ENCODE results near the gene PPP1R12A. TPM values are rescaled to one million over a fixed set of nuclear protein-coding genes. Genes with fewer than 3 reads are reported as not detected.
A peak's percentile ranks its signal among the peaks of the same experiment; 100 is the strongest.

PPP1R12A gene
- total RNA-seq, 1 donor from 2014 or later, result 100 TPM

DNA sequence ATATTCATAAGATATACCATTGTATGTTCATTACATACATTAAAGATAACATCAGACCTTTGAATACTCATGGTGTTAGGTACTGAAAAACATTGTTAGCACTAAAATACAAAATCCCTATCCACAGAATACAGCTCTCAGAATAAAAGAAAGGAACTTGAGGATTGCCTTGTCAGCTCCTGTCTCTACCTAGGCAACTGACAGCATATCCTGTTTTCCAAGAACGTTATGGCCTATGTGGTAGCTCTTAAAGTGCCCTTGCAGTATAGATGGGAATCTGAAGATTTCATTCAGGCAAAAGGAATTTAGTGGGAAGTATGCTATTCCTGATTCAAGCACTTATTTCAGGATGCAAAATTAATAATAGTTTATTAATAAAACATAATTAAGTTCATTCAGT is 1.8 kb upstream of the PPP1R12A start:
- DNase-seq (ENCODE audit: low read depth), result no peak

DNA sequence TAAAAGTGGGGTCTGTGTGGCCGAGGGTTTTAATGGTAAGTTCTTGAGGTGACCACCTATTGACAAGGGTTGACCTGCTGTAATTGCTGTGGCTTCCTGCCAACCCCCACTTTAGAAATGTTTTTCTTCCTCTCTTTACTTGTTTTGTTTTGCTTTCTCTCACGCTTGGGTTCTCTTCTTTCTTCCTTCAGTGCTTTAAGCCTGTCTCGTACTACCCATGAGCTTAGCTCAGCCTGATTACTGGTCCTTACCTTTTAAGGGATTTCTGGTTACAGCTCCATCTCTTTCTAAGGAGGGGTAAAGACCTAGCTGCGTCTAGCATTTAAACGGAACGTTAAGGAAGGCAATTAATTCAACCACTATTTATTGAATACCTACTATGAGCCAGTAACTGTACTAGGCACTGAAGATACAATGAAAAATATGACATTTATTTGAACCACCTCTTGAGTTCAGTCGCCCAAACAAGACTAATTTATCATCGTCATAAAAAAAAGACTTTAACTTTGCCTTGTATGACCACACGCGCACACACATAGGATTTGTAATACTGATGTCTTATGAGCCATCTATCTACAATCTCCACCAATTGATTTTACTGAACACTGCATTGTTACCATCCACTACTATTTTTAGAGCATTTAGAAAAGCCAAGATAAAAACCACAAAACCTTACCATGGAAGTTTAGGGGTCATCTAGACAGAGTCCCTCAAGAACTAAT is 888 bp upstream of the PPP1R12A start:
- DNase-seq (ENCODE audit: low read depth), result peak; percentile 50

DNA sequence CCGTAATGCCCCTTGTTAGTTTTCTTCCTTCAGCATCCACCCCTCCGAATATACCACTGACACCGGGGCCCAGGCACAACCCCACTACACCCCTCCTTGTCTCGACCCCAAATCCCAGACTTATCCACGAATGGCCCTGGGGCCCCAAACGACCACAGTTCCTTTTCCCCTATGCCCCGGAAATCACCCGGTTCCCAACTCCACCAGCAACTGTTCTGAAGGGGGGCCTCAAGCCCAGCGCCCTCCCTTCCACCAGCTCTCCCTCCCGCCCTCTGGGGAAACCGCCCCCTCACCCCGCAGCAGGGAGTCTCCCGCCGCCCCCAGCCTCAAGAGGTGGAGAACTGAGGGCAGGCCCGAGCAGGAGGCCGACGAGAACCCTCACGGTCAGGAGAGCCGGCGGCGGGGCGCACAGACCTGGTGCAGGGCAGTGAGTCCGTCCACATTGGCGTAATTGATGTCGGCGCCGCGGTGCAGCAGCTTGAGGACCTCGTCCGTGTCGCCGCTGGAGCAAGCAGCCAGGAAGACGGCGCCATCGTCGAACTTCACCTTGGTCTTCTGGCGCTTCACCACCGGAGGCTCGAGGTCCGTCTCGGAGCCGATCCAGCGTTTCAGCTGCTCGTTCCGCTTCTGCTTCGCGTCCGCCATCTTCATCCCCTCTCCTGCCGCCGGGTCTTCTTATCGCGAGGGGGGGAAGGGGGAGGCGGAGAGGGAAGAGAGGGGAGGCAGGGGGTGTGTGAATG is 446 bp downstream of the PPP1R12A start:
- DNase-seq (ENCODE audit: low read depth), result peak; percentile 53

DNA sequence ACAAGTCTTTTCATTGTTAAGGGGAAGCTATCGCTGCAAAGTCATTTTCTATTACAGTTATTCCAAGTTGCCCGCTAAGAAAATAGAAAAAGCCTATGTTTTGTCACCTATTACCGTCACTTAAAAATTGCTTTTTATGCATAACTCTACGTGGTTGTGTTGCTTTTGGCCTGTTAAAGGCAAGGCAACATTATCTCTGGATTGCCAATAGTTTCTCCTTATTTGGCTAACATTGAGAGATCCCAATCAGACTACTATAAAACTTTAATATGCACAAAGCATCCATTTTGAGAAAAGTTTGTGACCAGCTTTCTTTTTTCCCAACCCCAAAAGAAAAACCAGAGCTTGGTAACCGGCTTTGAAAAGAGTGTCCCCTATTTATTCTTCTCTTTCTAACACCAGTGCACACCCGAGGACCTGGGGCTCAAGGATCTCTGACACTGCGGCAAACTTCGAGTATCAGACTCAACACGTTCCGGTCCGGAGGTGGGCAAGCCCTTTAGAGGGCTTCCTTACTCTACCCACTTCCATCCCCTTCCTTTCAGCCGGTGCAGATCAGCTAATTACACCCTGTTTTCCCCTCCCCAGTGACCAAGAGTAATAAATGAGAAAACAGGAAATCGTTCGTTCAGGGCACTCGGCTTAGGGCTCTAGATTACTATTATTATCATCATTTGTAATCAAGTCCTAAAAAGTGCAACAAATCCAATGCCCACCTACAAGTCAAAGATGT is 1.2 kb downstream of the PPP1R12A start:
- DNase-seq (ENCODE audit: low read depth), result peak; percentile 28

DNA sequence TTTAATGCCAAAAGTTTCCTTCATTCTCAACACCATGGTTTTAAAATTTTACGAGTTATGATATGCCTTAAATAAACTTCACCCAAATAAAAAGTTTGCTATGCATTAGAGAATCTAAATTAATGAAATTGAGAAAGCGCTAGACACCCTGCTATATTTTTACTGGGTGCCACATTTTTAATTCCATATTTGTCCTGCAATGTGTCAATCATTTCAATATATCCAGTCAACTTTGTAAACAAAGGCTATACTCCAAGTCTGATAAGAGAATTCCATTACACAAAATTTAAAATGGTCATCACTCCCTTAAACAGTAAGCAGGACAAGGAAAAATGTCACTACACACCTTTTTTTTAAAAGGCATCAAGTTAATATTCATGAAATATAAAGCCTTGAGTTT is 1.9 kb downstream of the PPP1R12A start:
- no peak for DNase-seq (ENCODE audit: low read depth)

DNA sequence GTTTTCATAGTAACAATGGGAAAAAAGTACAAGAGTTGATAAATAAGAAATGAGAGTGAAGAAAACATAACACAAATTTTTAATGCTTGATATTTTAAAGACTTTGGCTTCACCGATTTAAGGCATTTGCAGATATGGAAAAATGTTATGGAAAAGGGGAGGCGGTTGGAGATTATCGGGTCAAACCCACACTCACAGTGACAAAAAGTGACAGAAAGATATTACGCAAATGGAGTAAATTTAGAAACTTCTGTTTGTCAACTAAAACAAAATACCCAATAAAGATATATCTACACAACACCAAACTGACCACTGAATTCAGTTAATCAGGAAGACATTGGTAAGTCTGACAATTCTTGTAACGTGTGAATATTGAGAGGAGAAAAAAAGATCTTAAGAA is 2.5 kb downstream of the PPP1R12A start:
- DNase-seq (ENCODE audit: low read depth), result no peak

DNA sequence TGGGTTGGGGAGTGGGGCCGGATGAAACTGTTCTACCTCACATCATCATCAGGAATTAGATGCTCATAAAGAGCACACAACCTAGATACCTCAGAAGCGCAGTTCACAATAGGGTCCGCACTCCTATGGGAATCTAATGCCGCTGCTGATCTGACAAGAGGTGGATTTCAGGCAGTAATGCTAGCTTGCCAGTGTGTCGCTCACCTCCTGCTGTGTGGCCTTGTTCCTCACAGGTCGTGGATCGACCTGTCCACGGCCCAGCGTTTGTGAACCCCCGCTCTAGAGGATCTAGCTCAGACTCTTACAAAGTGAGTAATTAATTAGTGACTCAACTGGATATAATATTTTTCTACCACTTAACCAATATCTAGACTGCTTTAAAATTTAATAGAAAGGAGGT is 5.8 kb downstream of the PPP1R12A start:
- no peak for DNase-seq (ENCODE audit: low read depth)

DNA sequence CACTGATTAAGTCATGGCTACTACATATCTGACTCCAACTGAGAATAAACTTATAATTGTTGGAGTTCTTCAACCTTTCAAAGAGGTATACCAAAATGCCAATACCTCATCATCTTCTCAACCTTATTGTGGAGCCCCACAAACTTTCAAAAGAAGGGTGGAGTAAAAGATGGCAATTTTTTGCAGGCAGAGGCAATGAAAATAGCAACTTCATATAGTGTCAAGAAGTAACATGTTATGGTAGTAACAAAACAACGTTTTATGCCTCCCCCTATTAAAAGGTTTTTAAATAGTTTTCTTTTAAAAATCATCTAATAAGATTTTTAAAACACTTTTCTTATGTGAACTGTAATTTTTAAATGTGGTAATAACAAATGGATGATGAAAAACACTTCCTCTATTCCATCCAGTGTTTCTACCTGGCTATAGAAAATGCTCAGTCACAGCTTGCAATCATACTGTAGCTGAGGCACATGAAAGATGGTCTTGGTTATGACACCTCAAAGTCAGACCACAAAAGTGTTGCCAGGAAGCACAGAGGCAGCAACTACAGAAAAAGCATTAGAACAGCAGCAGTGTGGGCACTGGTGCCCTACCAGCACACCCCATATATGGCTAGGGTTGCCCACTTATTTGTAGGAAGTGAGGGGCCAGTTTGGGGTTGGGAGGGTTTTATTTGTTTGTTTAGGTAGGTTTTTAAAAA is 7.0 kb downstream of the PPP1R12A start:
- DNase-seq (ENCODE audit: low read depth), result peak; percentile 40

DNA sequence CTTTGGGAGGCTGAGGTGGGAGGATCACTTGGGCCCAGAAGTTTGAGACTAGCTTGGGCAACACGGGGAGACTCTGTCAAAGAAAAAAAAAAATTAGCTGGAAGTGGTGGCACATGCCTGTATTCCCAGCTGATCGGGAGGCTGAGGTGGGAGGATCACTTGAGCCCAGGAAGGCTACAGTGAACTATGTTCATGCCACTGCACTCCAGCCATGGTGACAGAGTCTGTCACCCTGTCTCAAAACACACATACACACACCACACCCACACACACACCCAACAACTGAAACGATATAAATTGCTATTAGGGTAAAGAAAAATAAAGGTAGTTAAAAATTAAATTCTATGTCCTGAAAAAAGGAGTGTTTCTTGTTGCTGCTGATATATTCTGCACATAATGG is 7.9 kb downstream of the PPP1R12A start:
- DNase-seq (ENCODE audit: low read depth), result no peak

DNA sequence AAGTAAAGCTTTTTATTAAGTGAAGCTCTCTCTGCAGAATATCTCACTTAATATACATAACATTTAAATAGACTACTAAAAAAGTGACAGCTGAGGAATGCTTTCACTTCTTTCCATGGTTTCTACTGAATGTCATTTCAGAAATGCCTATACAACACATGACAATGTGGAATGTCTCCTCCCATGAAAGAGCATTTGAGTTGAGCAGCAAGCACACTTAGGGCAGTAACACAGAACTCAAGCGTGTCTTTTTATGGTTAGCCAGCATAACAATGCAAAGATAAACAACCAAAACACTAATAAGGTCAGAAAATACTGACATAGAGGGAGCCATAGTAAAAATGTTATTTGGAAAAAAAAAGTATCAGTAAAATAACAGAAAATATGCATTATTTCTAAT is 9.4 kb downstream of the PPP1R12A start:
- DNase-seq (ENCODE audit: low read depth), result peak; percentile 4

DNA sequence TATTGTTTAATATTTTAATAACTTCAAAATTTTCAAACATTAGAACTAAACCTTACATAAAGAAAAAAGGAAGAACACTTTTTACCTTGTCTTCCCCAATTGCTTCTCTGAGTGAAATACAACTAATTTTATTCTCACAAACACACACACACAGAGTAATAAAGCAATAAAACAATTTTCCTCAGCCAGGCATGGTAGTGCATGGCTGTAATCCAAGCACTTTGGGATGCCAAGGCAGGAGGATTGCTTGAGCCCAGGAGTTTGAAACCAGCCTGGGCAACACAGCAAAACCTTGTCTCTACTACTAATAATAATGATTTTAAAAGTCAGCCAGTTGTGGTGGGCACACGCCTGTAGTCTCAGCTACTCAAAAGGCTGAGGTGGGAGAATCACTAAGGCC is 13.1 kb downstream of the PPP1R12A start:
- no peak for DNase-seq (ENCODE audit: low read depth)

DNA sequence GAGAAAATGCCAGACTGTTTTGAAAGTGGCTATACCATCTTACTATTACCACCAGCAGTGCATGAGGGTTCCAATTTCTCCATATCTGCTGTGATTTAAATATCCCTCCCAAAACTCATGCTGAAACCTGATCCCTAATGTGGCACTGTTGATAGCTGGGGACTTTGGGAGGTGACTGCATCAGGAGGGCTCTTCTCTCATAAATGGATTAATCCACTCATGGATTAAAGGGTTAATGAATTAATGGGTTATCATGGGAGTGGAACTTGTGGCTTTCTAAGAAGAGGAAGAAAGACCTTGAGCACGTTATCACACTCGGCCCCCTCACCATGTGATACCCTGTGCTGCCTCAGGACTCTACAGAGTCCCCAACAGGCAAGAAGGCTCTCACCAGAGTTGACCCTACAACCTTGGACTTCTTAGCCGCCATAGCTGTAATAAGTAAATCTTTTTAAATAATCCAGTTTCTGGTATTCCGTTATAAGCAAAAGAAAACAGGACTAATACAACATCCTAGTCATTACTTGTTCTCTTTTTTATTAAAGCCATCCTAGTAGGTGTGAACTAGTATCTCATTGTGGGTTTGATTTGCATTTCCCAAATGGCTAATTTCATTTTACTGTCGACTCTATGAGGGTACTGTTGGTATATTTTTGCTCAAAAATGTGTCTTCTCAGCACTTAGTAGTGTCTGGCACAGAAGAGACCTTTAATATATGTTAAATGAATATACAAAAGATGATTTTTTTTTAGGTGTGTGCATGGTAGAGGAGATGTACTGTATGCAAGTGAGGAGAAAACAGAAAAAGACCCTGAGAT is 14.3 kb downstream of the PPP1R12A start:
- no peak for DNase-seq (ENCODE audit: low read depth)

DNA sequence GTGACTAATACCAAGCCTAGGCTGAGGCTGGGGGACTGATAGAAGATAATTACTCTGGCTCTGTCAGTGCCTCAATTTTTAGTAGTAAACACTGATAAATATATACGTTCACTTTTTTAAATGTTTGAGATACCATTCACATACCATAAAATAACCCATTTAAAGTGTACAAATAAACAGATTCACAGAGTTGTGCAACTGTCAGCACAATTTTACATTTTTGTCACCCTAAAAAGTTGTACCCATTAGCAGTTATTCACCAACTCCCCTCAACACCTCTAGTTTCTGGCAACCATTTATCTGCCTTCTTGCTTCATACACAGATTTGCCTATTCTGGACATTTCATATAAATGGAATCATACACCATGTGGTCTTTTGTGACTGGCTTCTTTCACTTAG is 15.1 kb downstream of the PPP1R12A start:
- no peak for DNase-seq (ENCODE audit: low read depth)

DNA sequence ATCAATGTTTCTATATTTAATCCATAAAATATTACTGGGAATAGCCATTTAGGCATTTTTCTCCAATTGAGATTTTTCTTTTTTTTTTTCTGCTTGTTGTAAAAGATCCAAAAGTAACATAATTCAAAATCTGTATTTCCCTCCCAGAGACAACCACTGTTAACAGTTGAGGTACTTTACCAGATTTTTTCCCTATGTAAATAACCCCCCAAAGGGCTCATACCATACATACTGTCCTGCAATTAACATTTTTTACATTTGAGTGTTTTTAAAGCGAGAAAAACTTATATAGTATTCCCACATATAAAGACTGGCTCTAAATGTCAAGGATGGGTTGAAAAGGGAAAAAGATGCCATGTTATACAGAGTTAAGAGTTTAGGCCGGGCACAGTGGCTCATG is 18.1 kb downstream of the PPP1R12A start:
- no peak for DNase-seq (ENCODE audit: low read depth)

DNA sequence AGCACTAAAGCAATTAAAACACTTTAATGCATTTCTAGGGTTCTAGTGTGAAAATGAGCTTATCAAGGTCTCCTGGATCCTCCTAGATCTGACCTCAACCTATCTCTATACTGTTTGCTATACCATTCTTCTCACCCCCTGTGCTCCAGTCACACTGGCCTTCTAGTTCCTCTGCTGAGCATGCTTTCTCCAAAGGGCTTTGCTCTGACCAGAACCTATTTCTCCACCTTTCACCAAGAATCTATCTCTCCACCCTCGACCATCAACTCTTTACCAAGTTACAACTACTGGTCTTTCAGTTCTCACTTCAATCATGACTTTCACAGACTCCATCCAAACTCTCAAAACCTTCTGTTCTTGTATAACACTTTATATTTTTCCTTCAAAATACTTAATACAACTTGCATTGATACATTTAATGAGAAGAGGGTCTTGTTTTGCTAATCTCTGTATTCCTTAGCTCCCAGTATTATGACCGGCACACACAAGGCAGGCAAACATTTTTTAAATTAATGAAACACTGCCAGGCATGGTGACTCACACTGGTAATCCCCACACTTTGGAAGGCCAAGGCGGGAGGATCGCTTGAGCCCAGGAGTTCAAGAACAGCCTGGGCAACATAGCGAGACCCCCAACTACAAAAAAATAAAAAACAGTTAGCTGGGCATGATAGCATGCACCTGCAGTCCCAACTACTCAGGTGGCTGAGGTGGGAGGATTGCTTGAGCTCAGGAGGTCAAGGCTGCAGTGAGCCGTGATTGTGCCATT is 22.8 kb downstream of the PPP1R12A start:
- peak; percentile 21 for DNase-seq (ENCODE audit: low read depth)

DNA sequence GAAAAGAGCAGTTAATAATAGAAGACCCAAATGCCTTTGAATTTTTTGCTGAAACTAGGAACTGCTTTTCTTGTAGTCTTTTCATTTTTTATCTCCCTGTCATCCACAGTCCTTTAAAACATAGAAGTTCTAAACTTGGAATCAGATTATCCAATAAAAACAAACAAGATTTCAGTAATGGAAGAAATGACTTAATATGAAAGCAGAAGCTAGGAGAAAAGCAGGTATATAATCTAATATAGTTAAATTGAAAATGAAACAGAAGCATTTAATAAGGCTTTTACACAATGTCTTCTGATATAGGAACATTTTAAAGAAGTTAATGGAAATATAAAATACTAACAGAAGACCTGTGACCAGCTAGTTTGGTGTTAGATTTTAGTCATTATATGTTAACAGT is 26.5 kb downstream of the PPP1R12A start:
- DNase-seq (ENCODE audit: low read depth), result no peak

DNA sequence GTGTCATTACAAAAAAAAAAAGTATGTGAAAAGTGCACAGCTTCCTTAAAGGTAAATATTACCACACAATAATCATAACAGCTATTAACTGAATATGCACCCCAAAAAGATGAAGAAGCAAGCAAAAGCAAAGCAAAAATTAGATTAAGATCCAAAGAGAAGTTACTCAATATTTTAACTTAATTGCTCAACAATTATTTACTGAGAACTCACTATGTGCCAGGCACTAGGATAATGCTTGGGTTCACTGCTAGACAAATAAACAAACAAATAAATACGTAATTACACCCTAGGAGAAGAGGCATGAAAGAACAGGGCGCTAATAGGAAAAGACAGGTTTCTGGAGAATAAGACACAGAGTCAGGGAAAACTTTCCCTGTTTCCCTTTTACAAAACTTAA is 33.4 kb downstream of the PPP1R12A start:
- no peak for DNase-seq (ENCODE audit: low read depth)

DNA sequence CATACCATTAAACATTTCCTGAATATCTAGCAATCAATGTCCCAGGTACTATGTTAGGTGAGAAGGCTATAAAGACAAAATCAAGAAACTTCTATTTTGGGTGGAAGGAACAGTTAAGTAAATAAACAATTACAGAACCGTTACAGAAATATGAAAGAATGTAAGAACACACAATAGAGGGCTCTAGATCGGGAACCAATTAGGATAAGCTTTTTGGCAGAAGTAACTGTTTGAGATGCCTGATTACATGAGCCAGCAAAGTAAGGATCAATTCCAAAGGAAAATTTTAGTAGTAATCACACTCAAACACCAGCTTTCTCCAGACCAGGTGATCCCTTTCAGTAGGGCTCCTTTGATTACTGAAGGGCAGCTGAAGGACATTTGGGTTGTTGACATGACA is 33.9 kb downstream of the PPP1R12A start:
- no peak for DNase-seq (ENCODE audit: low read depth)

DNA sequence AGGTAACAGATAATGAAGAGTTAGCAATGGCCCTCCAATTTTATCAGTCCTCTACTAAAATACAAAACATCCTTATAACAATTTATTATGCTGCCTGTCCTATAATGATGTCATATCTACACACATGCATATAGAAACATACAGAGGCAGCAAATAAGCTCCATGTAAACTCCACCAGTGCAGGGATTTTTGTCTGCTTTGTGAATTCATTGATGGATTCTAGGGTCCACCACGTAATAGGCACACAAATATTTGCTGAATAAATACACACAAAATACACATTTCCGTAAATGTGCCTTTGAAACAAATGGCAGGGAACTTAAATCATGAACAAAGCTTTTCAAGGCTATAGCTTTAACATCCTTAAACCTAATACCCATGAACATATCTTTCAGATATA is 34.7 kb downstream of the PPP1R12A start:
- DNase-seq (ENCODE audit: low read depth), result no peak

DNA sequence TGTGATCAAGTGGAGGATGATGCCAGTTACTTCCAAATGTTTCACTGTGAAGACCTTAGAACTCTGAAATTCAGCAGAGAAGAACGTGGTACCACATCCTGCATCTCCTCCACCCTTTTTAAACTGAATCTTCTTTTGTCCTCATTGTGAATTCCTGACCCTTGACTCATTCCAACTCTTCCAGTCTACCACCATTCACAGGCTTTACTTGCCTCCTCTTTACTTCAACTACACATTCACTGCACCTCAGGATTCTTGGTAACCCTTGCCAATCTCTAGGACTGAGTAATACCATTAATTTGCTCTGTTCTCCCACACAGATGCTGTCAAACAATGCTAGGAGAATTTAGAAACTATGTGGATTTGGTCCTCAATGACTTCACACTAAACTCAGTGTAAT is 37.3 kb downstream of the PPP1R12A start:
- peak; percentile 64 for DNase-seq (ENCODE audit: low read depth)

Data from myocyte (in vitro differentiated cells).